Cardiac fibroblast (primary cell): ENCODE measurements around the gene DET1.

Source experiments
- DNase-seq, 2 donors: peaks; one replicate each; pipeline versions ENCODE4 v3.0.0 to v3.0.0-alpha.2; 2010; ENCODE audit warnings: low read depth in 2 of 2
- H3K4me3 ChIP-seq, 2 donors: replicated peaks in 1 of 2; 1 replicate in 1 of 2; 2 replicates in 1 of 2; pipeline ENCODE4 v1.5.1; 2011; ENCODE audit warnings: low read depth in 2 of 2, low read length in 2 of 2, mild to moderate bottlenecking in 2 of 2, moderate library complexity in 1 of 2
- TF ChIP-seq, protein P1 (sequence below): IDR thresholded peaks from one replicate; pipeline ENCODE4 v1.5.1; 2011; ENCODE audit warnings: low read depth, mild to moderate bottlenecking, low read length, inconsistent platforms

The DET1 gene

DNA sequence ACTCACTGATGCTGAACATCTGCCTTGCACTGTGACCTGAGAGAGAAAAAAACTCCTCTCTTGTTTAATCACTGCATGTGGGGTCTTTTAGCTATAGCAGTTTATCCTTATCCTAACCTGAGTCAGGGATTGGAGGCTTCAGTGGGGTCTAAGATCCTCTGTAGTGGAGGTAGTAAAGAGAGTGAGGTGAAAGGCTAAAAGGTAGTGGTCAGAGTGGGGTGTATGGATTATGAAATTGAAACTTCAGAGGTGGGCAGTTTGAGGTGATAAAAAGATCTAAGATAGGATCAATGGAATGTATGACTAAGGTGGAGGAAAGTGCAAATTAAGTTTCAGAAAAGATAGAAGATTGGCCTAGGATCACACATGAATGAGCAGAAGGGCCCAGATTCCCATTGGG lies 36.5 kb downstream of the DET1 start:
- no peak for DNase-seq
- TF ChIP-seq, protein P1, sequence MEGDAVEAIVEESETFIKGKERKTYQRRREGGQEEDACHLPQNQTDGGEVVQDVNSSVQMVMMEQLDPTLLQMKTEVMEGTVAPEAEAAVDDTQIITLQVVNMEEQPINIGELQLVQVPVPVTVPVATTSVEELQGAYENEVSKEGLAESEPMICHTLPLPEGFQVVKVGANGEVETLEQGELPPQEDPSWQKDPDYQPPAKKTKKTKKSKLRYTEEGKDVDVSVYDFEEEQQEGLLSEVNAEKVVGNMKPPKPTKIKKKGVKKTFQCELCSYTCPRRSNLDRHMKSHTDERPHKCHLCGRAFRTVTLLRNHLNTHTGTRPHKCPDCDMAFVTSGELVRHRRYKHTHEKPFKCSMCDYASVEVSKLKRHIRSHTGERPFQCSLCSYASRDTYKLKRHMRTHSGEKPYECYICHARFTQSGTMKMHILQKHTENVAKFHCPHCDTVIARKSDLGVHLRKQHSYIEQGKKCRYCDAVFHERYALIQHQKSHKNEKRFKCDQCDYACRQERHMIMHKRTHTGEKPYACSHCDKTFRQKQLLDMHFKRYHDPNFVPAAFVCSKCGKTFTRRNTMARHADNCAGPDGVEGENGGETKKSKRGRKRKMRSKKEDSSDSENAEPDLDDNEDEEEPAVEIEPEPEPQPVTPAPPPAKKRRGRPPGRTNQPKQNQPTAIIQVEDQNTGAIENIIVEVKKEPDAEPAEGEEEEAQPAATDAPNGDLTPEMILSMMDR: no peak
- no peak overlapping the region for H3K4me3 ChIP-seq

DNA sequence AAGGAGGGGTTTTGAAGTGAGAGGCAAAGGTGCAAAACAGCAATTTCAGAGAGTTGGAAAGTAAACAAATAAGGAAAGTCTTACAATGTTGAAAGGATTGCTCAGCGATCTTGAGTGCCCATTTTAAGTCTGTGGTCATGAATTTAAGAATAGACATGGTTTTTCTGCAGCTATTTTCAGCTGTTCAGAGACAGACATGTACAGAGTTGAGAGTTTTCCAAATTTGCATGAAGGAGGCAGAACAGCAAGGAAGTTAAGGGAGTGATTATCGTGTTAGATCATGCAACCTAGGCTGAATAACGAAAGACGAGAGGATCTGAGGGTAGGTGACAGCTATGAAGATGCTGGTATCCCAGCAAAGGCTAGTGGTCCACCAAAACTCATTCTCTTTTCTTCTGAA lies 37.2 kb downstream of the DET1 start:
- H3K4me3 ChIP-seq: no peak overlapping the region
- TF ChIP-seq, protein P1: no peak
- no peak for DNase-seq

DNA sequence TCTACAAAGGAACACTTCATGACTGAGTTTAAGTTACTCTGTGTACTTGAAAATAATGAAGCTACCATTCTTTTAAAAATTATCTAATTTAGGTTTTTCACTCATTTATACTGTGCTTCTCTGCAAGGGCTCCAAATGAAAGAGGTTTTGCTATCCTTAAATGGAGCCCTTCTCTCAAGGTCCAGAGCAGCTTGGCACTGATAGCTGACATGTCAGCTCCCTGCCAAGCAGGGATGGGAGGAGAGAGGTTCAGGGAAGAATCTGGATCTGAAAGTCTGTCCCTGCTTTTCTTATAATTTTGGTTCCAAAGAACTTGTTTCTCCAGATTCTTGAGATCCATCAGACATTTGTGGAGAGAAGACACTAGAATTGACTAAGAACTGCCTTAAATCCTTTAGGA lies 39.9 kb downstream of the DET1 start:
- no peak for DNase-seq
- TF ChIP-seq, protein P1: no peak
- H3K4me3 ChIP-seq: no peak overlapping the region

DNA sequence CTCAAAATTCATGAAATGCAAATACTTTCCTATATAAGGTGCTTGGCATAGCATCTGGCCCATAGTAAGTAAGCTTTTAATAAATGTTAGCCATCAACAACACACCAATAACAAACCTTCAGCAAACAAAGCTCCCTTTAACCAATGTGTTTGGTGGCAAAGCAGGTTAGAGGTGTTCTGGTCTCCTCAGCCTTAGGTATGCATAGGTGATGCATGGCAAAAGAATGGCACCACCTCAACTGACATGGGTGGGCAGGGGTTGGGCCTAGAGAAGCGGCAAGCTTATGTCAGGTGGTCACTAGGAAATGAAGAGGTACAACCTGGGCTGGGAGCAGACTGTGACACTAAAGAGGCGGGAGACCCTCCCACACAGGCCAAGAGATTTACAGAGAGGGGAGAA lies 40.8 kb downstream of the DET1 start:
- DNase-seq: no peak
- TF ChIP-seq, protein P1: no peak
- H3K4me3 ChIP-seq: no peak overlapping the region

DNA sequence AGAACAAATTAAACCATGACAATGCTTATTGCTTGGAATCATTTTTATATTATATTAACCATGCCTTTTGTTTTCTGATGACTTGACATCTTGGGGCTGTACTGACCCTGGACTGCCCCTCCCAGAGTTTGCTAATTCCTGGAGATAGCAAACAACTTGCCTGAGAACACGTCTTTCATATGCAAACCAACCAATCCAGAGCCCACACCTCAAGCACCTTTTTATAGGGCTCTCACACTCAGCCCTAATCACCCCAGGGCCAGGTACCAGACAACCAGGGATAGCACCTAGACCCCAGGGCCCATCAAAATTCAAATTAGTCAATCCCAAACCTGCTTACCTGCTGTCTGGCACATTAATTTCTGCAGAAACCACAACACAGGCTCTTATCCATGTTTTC lies 42.0 kb downstream of the DET1 start:
- H3K4me3 ChIP-seq: no peak overlapping the region
- TF ChIP-seq, protein P1: no peak
- DNase-seq: no peak

DNA sequence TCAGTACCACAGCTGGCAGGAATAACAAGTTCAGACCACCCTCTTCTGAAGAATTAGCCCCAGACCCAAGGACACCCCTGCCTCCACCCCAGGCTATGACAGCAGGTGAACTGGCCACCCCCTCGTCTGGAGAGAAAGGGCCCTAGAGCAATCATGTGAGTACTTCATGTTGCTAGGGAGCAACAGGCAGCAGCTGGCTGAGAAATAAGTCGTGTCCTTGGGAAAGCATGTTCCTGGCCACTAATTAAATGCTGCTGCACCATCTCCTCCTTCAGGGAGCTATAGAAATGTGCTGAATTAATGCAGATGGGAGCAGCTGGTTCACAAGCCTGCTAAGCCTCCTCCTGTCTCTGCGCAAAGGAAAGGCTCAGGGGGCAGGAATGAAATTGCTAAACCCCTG lies 47.5 kb downstream of the DET1 start:
- no peak overlapping the region for H3K4me3 ChIP-seq
- TF ChIP-seq, protein P1: no peak
- DNase-seq: no peak

DNA sequence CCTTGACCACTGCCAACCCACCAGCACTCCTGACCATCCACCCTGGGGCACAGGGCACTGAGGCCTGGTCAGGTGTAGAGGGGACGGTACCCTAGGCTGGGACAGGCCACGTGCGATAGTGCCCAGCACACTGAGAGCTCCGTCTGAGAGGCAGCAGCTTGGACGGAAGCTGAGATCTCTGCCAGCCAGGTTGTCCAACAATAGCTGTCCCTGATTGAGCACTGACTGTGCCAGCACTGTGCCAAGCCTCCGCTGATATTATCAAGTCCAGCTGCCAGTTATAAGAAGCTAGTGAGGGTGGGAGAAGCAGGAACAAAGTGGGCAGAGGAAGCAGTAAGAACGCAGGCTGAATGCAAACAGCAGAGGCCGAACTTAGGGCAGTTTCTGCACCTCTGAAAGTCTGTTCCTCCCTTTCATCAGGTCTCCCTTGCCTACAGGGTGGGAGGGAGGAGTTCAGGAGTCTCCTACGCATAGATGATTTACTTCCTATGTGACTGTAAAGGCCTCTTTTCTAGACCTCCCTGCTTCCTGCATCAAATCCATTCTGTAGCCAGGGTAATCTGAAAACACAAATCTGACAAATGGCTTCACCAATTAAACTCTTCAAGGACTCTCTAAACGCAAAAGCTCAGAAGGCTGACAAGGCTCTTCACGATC lies 49.2 kb downstream of the DET1 start:
- TF ChIP-seq, protein P1: no peak
- H3K4me3 ChIP-seq: no peak overlapping the region
- no peak for DNase-seq
